Measurements from ENCODE around the gene RPL36. TPM values are rescaled to one million over a fixed set of nuclear protein-coding genes. Genes with fewer than 3 reads are reported as not detected.
A peak's percentile ranks its signal among the peaks of the same experiment; 100 is the strongest.

The RPL36 gene
- total and polyA plus RNA-seq, 9 of the 15 experiments (the other 6 are each of a cell fraction or from before 2014, with no cell fraction given): 350 to 3,412 (median 1,507) TPM

DNA sequence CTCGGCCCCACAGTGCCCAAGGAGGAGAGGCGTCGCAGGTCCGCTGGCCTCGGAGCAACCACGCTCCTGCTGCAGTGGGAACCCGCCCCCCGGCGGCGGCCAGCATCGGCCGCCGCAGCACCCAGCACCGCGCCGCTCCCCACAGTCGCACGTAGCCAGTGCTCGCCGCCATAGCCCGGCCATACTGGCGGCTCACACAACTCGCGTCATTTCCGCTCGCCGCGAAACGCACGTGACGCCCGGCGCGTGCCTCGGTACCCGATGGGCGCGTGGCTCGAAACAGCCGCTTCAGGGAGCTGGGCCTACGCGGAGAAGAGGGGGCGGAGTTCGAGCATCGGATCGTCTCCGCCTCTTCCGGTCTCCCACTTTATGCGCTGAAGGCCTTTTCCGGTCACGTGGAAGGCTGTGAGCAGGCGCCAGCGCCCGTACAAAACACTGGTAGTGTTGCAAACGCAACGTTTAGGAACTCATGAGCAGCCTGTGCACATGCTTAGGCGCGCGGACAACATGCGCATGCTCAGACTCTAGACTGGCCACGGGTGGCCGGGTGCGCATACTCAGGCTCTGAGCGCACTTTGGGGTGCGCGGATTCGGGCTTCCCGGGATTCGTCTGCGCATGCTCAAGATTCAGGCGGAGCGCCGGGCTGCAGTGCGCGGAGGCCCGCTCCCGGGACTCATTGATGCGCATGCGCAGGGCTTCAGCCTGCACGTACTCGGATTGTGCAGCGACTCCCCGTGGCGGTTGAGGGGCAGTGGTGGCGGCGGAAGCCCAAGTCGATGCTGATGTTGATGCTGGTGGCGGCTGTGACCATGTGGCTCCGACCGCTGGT is 30.1 kb downstream of the RPL36 start, which contains the start of the genes CATSPERD and LONP1:
Gene CATSPERD (plus strand): TSS at position 677 of the 830 bp plus-strand sequence. CDS start 101 bp downstream, at position 778.
Gene LONP1 (minus strand): TSS at position 186 of the 830 bp plus-strand sequence. CDS start 14 bp downstream, at position 172.
- H3K27me3 ChIP-seq (ENCODE audit: control insufficient read depth in 2 of 2, insufficient read depth in 2 of 2, low read length in 2 of 2): no peaks in the 10 kb centered on the region
- in situ Hi-C loops (cut with MboI): no loop called here
- peak within 1 kb of the TSS; percentile 99 for H2AFZ ChIP-seq (ENCODE audit: low read depth, low read length)
- H3K4me2 ChIP-seq (ENCODE audit: insufficient read depth, low read length): peak within 1 kb of the TSS; percentile 98
- ChIA-PET POLR2A (interaction anchor here (0.5 to 3.3 kb wide), 36 partner anchors 9 to 1871 kb away, joined by 3 to 31 read pairs (median 4); partner anchors contain the start of genes NDUFA11, RANBP3 and RPL36), CTCF (ENCODE audit: low intra/inter-chr PET ratio) (interaction anchor here (0.6 to 1.0 kb wide), 3 partner anchors 30 to 1275 kb away, joined by 4 read pairs; partner anchors contain the start of gene RPL36)
- peaks cover 46% of the 10 kb centered on the region for H3K79me2 ChIP-seq (ENCODE audit: control insufficient read depth, insufficient read depth, low read length)
- FAIRE-seq: peak; percentile 96
- no peaks in the 10 kb centered on the region for H3K9me3 ChIP-seq (replicated peaks; ENCODE audit: control insufficient read depth, insufficient read depth, low read depth, low read length)
- peak; percentile 99 for DNase-seq (ENCODE audit: extremely low read depth in 1 of 4, low spot score in 3 of 4)
- under 1% methylated on average over 86 of the region's 90 CpGs for WGBS (ENCODE audit: insufficient coverage, low coverage, missing lambda C conversion rate)
- intact Hi-C loops (cut with micrococcal nuclease): loop anchor here (2.0 kb wide), 1 partner anchor 71 kb away; the partner anchor contains the start of gene DUS3L
- H4K20me1 ChIP-seq (replicated peaks; ENCODE audit: control insufficient read depth, insufficient read depth, low read length): 0 out of 2 replicates have a peak, but pooled peaks cover 6% of the 10 kb centered on the region
- no peaks in the 10 kb centered on the region for H3K9me1 ChIP-seq (ENCODE audit: control insufficient read depth, insufficient read depth, low read length)
- ATAC-seq: peak; percentile 91
- H3K9ac ChIP-seq (ENCODE audit: insufficient read depth in 1 of 2, low read depth in 2 of 2, low read length in 2 of 2): peak within 1 kb of the TSS; percentile 98 to 99
- H3K27ac ChIP-seq (ENCODE audit: extremely low read depth, low read depth, low read length): peak within 1 kb of the TSS; percentile 99
- H3K4me1 ChIP-seq (replicated peaks in 1 of 2; ENCODE audit: control insufficient read depth in 2 of 2, insufficient read depth in 2 of 2, low read length in 2 of 2): peaks cover 13 to 28% of the 10 kb centered on the region in 2 experiments; a peak in 4 of 5 replicates
- peak within 1 kb of the TSS; percentile 98 for H3K4me3 ChIP-seq
- BruUV-seq (replicated peaks): no TSS peak
- H3K36me3 ChIP-seq (ENCODE audit: control insufficient read depth, insufficient read depth, low read length): peaks cover 27% of the 10 kb centered on the region
- TF ChIP-seq ZNF395 (CRISPR knock-in tag; IDR thresholded peaks at IDR 0.05) (no peak), DPF2 (IDR thresholded peaks at IDR 0.05) (no peak), CGGBP1 (CRISPR knock-in tag; IDR thresholded peaks at IDR 0.05) (no peak), ZNF444 (CRISPR knock-in tag; IDR thresholded peaks at IDR 0.05) (no peak), MYBL2 (IDR thresholded peaks at IDR 0.05; ENCODE audit: low read depth) (no peak), MYBL2 (CRISPR knock-in tag; IDR thresholded peaks at IDR 0.05; ENCODE audit: borderline replicate concordance) (no peak), ZNF316 (IDR thresholded peaks at IDR 0.05) (no peak), DMBX1 (CRISPR knock-in tag; IDR thresholded peaks at IDR 0.05; ENCODE audit: borderline replicate concordance) (no peak), NR2C1 (IDR thresholded peaks at IDR 0.05) (no peak), NR2C1 (tag; IDR thresholded peaks at IDR 0.05) (no peak), C11orf30 (IDR thresholded peaks at IDR 0.05; ENCODE audit: low read depth) (peak; percentile 98), HMGXB4 (CRISPR knock-in tag; IDR thresholded peaks at IDR 0.05) (peak; percentile 19; the same call in 1 of the 2 replicates), ZNF780A (CRISPR knock-in tag; IDR thresholded peaks at IDR 0.05) (no peak), MAFF (IDR thresholded peaks at IDR 0.05; ENCODE audit: low read length) (no peak), CTBP1 (IDR thresholded peaks at IDR 0.05; ENCODE audit: borderline replicate concordance) (peak; percentile 81)
- TF ChIP-seq, protein P1, sequence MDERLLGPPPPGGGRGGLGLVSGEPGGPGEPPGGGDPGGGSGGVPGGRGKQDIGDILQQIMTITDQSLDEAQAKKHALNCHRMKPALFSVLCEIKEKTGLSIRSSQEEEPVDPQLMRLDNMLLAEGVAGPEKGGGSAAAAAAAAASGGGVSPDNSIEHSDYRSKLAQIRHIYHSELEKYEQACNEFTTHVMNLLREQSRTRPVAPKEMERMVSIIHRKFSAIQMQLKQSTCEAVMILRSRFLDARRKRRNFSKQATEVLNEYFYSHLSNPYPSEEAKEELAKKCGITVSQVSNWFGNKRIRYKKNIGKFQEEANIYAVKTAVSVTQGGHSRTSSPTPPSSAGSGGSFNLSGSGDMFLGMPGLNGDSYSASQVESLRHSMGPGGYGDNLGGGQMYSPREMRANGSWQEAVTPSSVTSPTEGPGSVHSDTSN (CRISPR knock-in tag; IDR thresholded peaks at IDR 0.05; ENCODE audit: low read depth): no peak
- TF ChIP-seq, protein P1 (tag; conservative IDR thresholded peaks at IDR 0.05; ENCODE audit: low read depth): no peak

Data from K562 (cell line).